Heart left ventricle (tissue), 16 donors: ENCODE results near the gene PAMR1. TPM values are rescaled to one million over a fixed set of nuclear protein-coding genes. Genes with fewer than 3 reads are reported as not detected.
A peak's percentile ranks its signal among the peaks of the same experiment; 100 is the strongest.

Source experiments
- ATAC-seq, 4 donors: fragments of 200-7000 bp; cut with Tn5 transposase; one replicate each; pipeline ENCODE4 v1.9.1; 2020 to 2022; ENCODE audit warnings: moderate library complexity in 4 of 4, mild to moderate bottlenecking in 3 of 4, moderate number of reproducible peaks in 1 of 4
- DNase-seq, 5 donors: peaks; one replicate each; pipeline ENCODE4 v3.0.0-alpha.2; 2020
- H3K27ac ChIP-seq, 12 donors: fragments of 200-600 bp; sonication (generic) in 4 of 12; one replicate each; pipeline versions ENCODE4 v1.5.0 to v1.8.0; 2016 to 2022; ENCODE audit warnings: mild to moderate bottlenecking in 2 of 12
- H3K27me3 ChIP-seq, 9 donors: fragments of 200-600 bp; sonication (generic) in 2 of 9; one replicate each; pipeline versions ENCODE4 v1.5.1 to v1.8.0; 2016 to 2022; ENCODE audit warnings: mild to moderate bottlenecking in 3 of 9
- H3K36me3 ChIP-seq, 9 donors: fragments of 200-600 bp; sonication (generic) in 2 of 9; one replicate each; pipeline versions ENCODE4 v1.5.0 to v1.8.0; 2018 to 2022; ENCODE audit warnings: mild to moderate bottlenecking in 2 of 9
- H3K4me1 ChIP-seq, 12 donors: fragments of 200-600 bp; sonication (generic) in 4 of 12; one replicate each; pipeline versions ENCODE4 v1.5.0 to v1.8.0; 2016 to 2022; ENCODE audit warnings: mild to moderate bottlenecking in 3 of 12
- H3K4me3 ChIP-seq, 12 donors: fragments of 200-600 bp; sonication (generic) in 4 of 12; one replicate each; pipeline versions ENCODE4 v1.5.0 to v1.8.0; 2017 to 2022; ENCODE audit warnings: mild to moderate bottlenecking in 9 of 12, moderate library complexity in 4 of 12
- H3K9me3 ChIP-seq, 12 donors: fragments of 200-600 bp; sonication (generic) in 4 of 12; one replicate each; pipeline versions ENCODE4 v1.5.0 to v1.8.0; 2016 to 2022; ENCODE audit warnings: mild to moderate bottlenecking in 1 of 12
- POLR2A ChIP-seq, 2 donors: fragments of 450-650 bp; IDR thresholded peaks; one replicate each; pipeline ENCODE4 v1.6.1; 2017; ENCODE audit warnings: antibody characterized with exemption in 2 of 2, mild to moderate bottlenecking in 2 of 2, moderate library complexity in 2 of 2
- WGBS, 4 donors: extraction: QIAGEN DNeasy Blood & Tissue Kit in 2 of 4; methylation state at CpG; one replicate each; pipeline versions ENCODE4 v1.1.5 to v1.1.7; 2013 to 2018; 5-methylcytosine and 5-hydroxymethylcytosine counted together
- intact Hi-C, 10 donors: fragments of 100-400 bp; cut with DNase I; formaldehyde crosslinking; loops; one replicate each; pipeline versions ENCODE4 v1.11.1 to v1.14.2; 2022
- polyA plus RNA-seq, 2 donors: library from polyadenylated mRNA; stranded (reverse); fragments of 200-250 nt; gene quantifications; one replicate each; pipeline ENCODE4 v1.2.3, GENCODE V29; 2013
- total RNA-seq, 9 donors: library from RNA; depleted of rRNA in 2 of 9; stranded (reverse); fragments of >200 nt in 2 of 9; fragmentation: NEBNext Ultra II Directional in 3 of 9; extraction: Animal tissue kit (Norgen Biotek cat#: 25700) in 3 of 9; gene quantifications; one replicate each; pipeline versions ENCODE4 v1.1.0 to v1.2.4, GENCODE V29; 2016 to 2023
- TF ChIP-seq, protein P1 (sequence below), 12 donors: fragments of 200-600 bp; sonication (generic) in 4 of 12; IDR thresholded peaks; one replicate each; pipeline versions ENCODE4 v1.5.0 to v1.8.0; 2018 to 2022; ENCODE audit warnings: antibody characterized with exemption in 12 of 12, mild to moderate bottlenecking in 5 of 12
- donor health status: ischemic (EF 13 %, LVEDD 7.1; RV severe dilation, severe dysfunction).
- donor health status: healthy with polysubstance abuse.
- donor health status: DM: no; HTN: yes; CAD: no.
- donor health status: DM: no; HTN: no; CAD: no.
- donor health status: ischemic (EF 25% LVEDD 6.9; RV normal size, moderate dysfunction).
- donor health status: ischemic (EF 25% LVEDD 5.7; RV mildly dilated, moderate dysfunction).
- donor health status: healthy.
- donor health status: DM: yes; HTN: yes; CAD: no.
- donor health status: ischemic (EF 35%, LVEDD 5.7; RV mildly dilated, moderate dysfunction).
- donor health status: nonischemic (EF 11% LVEDD 7.7; RV severe dilation, severe dysfunction).
- donor health status: DM: yes; HTN: yes; CAD: no.
- donor health status: PGD.
- donor health status: ischemic (EF 29% LVEDD 5.4; RV normal size, mild dysfunction).
- donor health status: nonischemic (EF 23%, LVEDD 6.1; RV moderate dilation, normal function).

Gene PAMR1
- total and polyA plus RNA-seq, 11 donors = 3.5 to 18.3 (median 7.0) TPM

- no peak for DNase-seq
- no peak for ATAC-seq
- no peak overlapping the region for H3K4me3 ChIP-seq
- WGBS, 4 donors = 87 to 94% (median 90%) methylated on average over 5 of the region's 5 CpGs
- TF ChIP-seq, protein P1, sequence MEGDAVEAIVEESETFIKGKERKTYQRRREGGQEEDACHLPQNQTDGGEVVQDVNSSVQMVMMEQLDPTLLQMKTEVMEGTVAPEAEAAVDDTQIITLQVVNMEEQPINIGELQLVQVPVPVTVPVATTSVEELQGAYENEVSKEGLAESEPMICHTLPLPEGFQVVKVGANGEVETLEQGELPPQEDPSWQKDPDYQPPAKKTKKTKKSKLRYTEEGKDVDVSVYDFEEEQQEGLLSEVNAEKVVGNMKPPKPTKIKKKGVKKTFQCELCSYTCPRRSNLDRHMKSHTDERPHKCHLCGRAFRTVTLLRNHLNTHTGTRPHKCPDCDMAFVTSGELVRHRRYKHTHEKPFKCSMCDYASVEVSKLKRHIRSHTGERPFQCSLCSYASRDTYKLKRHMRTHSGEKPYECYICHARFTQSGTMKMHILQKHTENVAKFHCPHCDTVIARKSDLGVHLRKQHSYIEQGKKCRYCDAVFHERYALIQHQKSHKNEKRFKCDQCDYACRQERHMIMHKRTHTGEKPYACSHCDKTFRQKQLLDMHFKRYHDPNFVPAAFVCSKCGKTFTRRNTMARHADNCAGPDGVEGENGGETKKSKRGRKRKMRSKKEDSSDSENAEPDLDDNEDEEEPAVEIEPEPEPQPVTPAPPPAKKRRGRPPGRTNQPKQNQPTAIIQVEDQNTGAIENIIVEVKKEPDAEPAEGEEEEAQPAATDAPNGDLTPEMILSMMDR (IDR thresholded peaks at IDR 0.05) = no peak
- no peak for TF ChIP-seq POLR2A (IDR thresholded peaks at IDR 0.05)
- H3K9me3 ChIP-seq = no peaks in the 10 kb centered on the region
- H3K27me3 ChIP-seq = no peaks in the 10 kb centered on the region
- H3K27ac ChIP-seq = no peak overlapping the region
- H3K4me1 ChIP-seq = peaks cover 0 to 22% (median 0%) of the 10 kb centered on the region in 12 donors
- intact Hi-C loops = no loop called here
- H3K36me3 ChIP-seq = no peaks in the 10 kb centered on the region
Measured at GRCh38 chr11:35559949-35560348, 34.5 kb upstream of the PAMR1 start.

DNA sequence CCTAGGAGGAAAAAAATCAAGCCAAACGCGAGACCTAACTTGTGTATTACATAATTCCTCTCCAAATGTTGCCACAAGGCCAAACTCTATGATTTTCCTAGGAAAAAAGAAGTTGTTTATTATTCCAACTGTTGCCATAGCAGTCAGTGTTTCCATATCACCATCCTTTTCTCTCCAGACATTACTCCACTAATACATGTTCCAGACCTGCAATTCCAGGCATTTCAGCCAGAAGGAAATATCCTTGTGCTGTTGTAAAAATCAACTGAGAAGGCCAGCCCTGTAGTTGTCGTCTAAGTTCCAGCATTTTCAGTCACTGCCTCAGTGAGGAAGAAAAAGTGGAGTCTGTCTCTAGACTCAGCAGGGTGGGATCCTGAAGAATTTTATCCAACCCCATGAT, 33.1 kb upstream of the PAMR1 start:
- Histone ChIP-seq H3K27me3 (no peaks in the 10 kb centered on the region), H3K4me3 (no peak overlapping the region), H3K36me3 (no peaks in the 10 kb centered on the region), H3K4me1 (peaks cover 0 to 12% (median 0%) of the 10 kb centered on the region in 12 donors), H3K9me3 (no peaks in the 10 kb centered on the region), H3K27ac (peak overlapping the region in 6 of 12 donors; percentile 47 to 81 (median 64))
- TF ChIP-seq, protein P1 (IDR thresholded peaks at IDR 0.05) = peak in 3 of 12 donors; percentile 9 to 49 (median 37)
- no peak for TF ChIP-seq POLR2A (IDR thresholded peaks at IDR 0.05)
- DNase-seq (peak in 1 of 5 donors; percentile 12), ATAC-seq (peak; percentile 57 to 88 (median 78))
- intact Hi-C loops = no loop called here
- 40 to 53% (median 46%) methylated on average over 3 of the region's 3 CpGs for WGBS, 4 donors

DNA sequence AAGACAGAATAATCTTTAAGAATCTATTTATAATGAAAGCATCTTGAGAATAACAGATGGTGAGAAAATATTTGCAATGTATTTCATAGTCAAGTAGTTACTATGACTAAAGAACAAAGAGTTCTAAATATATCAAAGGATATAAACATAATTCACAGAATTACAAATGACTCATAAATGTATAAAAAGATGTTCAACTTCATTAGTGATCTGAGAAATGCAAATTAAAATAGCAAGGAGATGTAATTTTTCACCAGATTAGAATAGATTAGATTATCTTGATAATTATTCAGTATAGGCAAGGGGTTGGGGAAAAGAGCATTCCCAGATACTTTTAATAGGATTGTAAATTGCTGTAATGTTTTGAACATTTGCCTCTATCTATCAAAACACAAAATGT, 30.1 kb upstream of the PAMR1 start:
- DNase-seq (no peak), ATAC-seq (no peak)
- H3K4me1 ChIP-seq = peaks cover 0 to 12% (median 0%) of the 10 kb centered on the region in 12 donors
- intact Hi-C loops = no loop called here
- H3K36me3 ChIP-seq = no peaks in the 10 kb centered on the region
- no peak overlapping the region for H3K27ac ChIP-seq
- H3K9me3 ChIP-seq = no peaks in the 10 kb centered on the region
- H3K27me3 ChIP-seq = no peaks in the 10 kb centered on the region
- no peak overlapping the region for H3K4me3 ChIP-seq
- TF ChIP-seq, protein P1 (IDR thresholded peaks at IDR 0.05) = no peak
- no peak for TF ChIP-seq POLR2A (IDR thresholded peaks at IDR 0.05)

- Histone ChIP-seq H3K9me3 (no peaks in the 10 kb centered on the region), H3K27me3 (no peaks in the 10 kb centered on the region), H3K4me1 (peaks cover 0 to 18% (median 0%) of the 10 kb centered on the region in 12 donors), H3K27ac (peak overlapping the region in 1 of 12 donors; percentile 34), H3K4me3 (no peak overlapping the region), H3K36me3 (no peaks in the 10 kb centered on the region)
- 66 to 75% (median 70%) methylated on average over 5 of the region's 5 CpGs for WGBS, 4 donors
- DNase-seq = no peak
- ATAC-seq = no peak
- intact Hi-C loops = no loop called here
- TF ChIP-seq, protein P1 (IDR thresholded peaks at IDR 0.05) = peak in 3 of 12 donors; percentile 7 to 22 (median 13)
- no peak for TF ChIP-seq POLR2A (IDR thresholded peaks at IDR 0.05)
Measured at GRCh38 chr11:35554491-35555437, 29.3 kb upstream of the PAMR1 start.
